ENCODE results near the gene CDC23. TPM values are rescaled to one million over a fixed set of nuclear protein-coding genes. Genes with fewer than 3 reads are reported as not detected.

The CDC23 gene
- total and polyA plus RNA-seq, 2 of the 4 experiments (the other 2 are of a cell fraction): 21.1 to 28.0 TPM

DNA sequence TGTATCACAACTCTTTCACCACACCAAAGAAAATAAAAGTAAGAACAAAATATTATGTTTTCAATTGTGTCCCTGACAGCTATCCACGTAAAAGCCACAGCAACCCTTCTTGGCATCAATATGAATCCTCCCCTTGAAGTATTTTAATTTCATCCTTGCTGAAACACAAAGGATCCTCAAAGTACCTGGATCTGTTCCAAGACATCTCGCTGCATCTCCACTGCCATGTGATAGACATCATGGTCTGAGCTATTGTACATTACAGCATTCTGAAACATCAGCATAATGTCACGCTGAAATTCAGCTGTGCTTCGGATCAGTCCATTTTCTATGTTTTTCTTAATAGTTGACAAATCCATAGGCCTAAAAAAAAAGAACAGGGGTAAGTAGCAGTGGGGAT, 52.4 kb downstream of the CDC23 start:
- ChIA-PET CTCF (no interaction called here), POLR2A (ENCODE audit: unreplicated experiment) (no interaction called here)
- intact Hi-C loops (cut with micrococcal nuclease) (no loop called here), dilution Hi-C loops (cut with HindIII; ENCODE audit: low sequenced_read_pairs, unreplicated experiment) (no loop called here), in situ Hi-C loops (cut with MboI; ENCODE audit: low sequenced_read_pairs) (no loop called here)
- DNase-seq (no peak), ATAC-seq (ENCODE audit: low read depth) (no peak)
- Histone ChIP-seq H2AK5ac (ENCODE audit: low read depth, low read length) (no peak overlapping the region), H3K56ac (ENCODE audit: extremely low read depth, insufficient read depth, low read length) (no peak overlapping the region), H4K5ac (ENCODE audit: low read depth, low read length) (no peak overlapping the region), H3K4ac (ENCODE audit: low read depth, low read length) (no peak overlapping the region), H2BK15ac (ENCODE audit: low read depth, low read length) (no peak overlapping the region), H3K9ac (ENCODE audit: low read depth, low read length) (no peak overlapping the region), H2BK20ac (ENCODE audit: low read depth, low read length) (no peak overlapping the region), H3K9me3 (ENCODE audit: control insufficient read depth, insufficient read depth, low read length) (no peaks in the 10 kb centered on the region), H2BK5ac (ENCODE audit: low read depth, low read length, poor library complexity, severe bottlenecking) (no peak overlapping the region), H4K91ac (ENCODE audit: insufficient read depth, low read depth, low read length) (no peak overlapping the region), H3K18ac (ENCODE audit: low read depth, low read length) (no peak overlapping the region), H2BK120ac (ENCODE audit: low read depth, low read length) (no peak overlapping the region), H3K36me3 (ENCODE audit: control insufficient read depth, insufficient read depth, low read length) (peaks cover 64% of the 10 kb centered on the region), H3K14ac (replicated peaks; ENCODE audit: low read depth, low read length) (no peak overlapping the region), H3K79me1 (ENCODE audit: low read depth in 1 of 2, low read length in 2 of 2) (peaks cover 12 to 17% of the 10 kb centered on the region in 2 experiments; a peak in 3 of 4 replicates), H3K4me1 (ENCODE audit: control insufficient read depth, insufficient read depth, low read length) (no peaks in the 10 kb centered on the region), H3K27ac (ENCODE audit: insufficient read depth, low read length) (no peak overlapping the region), H3K9me1 (ENCODE audit: insufficient read depth, low read length) (no peaks in the 10 kb centered on the region), H4K20me1 (ENCODE audit: insufficient read depth, low read length) (no peaks in the 10 kb centered on the region), H3K23ac (ENCODE audit: low read depth, low read length) (no peak overlapping the region), H3K4me2 (ENCODE audit: low read depth, low read length) (no peak overlapping the region), H2AFZ (replicated peaks; ENCODE audit: low read length, poor library complexity) (no peak overlapping the region), H3K27me3 (ENCODE audit: control insufficient read depth, insufficient read depth, low read length) (no peaks in the 10 kb centered on the region), H3K4me3 (ENCODE audit: insufficient read depth, low read depth, low read length) (no peak overlapping the region), H2AK9ac (replicated peaks; ENCODE audit: low read depth, low read length, poor library complexity) (no peak overlapping the region), H4K8ac (ENCODE audit: low read depth in 2 of 2, low read length in 2 of 2) (no peak overlapping the region)
- TF ChIP-seq RFX5 (IDR thresholded peaks at IDR 0.05; ENCODE audit: low read depth, low read length): no peak
- TF ChIP-seq, protein P1, sequence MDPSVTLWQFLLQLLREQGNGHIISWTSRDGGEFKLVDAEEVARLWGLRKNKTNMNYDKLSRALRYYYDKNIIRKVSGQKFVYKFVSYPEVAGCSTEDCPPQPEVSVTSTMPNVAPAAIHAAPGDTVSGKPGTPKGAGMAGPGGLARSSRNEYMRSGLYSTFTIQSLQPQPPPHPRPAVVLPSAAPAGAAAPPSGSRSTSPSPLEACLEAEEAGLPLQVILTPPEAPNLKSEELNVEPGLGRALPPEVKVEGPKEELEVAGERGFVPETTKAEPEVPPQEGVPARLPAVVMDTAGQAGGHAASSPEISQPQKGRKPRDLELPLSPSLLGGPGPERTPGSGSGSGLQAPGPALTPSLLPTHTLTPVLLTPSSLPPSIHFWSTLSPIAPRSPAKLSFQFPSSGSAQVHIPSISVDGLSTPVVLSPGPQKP (IDR thresholded peaks at IDR 0.05; ENCODE audit: borderline replicate concordance, low read depth, low read length): no peak
- TF ChIP-seq, protein P2, sequence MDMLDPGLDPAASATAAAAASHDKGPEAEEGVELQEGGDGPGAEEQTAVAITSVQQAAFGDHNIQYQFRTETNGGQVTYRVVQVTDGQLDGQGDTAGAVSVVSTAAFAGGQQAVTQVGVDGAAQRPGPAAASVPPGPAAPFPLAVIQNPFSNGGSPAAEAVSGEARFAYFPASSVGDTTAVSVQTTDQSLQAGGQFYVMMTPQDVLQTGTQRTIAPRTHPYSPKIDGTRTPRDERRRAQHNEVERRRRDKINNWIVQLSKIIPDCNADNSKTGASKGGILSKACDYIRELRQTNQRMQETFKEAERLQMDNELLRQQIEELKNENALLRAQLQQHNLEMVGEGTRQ (IDR thresholded peaks at IDR 0.05; ENCODE audit: low read depth, low read length): no peak
- no peak for TF ChIP-seq MXI1 (IDR thresholded peaks at IDR 0.05; ENCODE audit: borderline replicate concordance, low read depth, low read length)
- no peak for TF ChIP-seq CHD1 (IDR thresholded peaks at IDR 0.05; ENCODE audit: low read depth, low read length)
- WGBS, 2 experiments (ENCODE audit: extremely low coverage in 2 of 2, insufficient read length in 1 of 2): 100% methylated on average over 1 of the region's 4 CpGs; no CpG with 5 or more reads in 1 of the 2 experiments
- no TSS peak for BruUV-seq (replicated peaks)
